CD4-positive, alpha-beta T cell treated with Interleukin-4 for 4 hours (primary cell): Measurements from ENCODE around the gene CCDC141.

Experiments
- DNase-seq: peaks from one replicate; pipeline ENCODE4 v3.0.0-alpha.2; 2020

The CCDC141 gene

DNA sequence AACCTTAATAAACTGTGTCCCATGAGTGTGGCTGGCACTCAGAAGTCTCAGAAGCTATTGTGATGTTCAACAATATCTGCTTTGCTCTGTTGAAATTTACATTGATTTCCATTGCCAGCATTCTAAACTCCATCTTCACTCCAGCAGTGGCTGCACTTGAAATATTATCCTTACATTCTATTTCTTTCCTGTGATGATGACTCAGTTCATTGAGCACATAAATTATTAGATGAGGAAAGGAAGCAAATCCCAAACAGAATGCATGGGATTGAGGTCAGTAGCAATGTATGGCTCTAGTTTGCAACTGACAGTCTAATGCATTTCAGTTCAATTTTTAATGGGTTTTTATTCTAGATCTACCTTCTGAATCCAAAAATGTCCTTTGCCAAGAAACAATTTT, 150.3 kb downstream of the CCDC141 start:
- no peak for DNase-seq

DNA sequence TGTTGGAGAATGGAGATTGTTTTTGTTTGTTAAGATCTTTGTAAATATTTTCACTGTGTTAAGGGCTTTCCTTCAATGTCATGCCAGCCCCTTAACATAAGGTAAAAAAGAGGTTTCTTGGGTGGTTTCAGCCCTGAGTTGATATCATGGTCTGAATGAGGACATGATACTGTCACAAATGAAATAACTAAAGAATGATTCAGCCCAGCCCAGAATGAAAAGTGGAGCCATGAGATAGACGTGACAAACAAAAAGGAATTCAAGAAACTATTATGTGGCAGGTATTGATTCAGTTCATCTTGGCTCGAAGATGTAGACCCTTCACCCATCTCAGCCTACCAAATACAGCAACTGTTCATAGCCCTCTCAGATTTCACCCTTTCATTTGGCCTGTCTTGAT, 154.1 kb downstream of the CCDC141 start:
- DNase-seq, result no peak

DNA sequence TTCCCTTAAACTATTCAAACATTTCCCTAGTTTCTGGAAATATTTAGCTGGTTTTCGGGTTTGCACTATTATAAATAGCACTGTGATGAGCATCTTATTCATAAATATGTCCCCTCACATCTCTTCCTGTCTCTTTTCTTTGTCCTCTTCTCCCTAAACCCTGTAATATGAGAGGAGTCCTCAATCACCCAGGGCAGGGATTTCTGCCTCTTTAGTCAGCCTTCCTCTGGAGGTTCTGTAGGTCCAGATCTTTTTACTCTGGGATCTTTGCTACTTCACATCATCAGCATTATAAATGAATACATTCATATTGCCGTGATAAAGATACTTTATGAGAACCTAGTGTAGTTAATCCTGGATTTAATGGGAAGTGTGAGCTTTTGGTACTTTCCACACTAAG, 154.8 kb downstream of the CCDC141 start:
- DNase-seq, result no peak

DNA sequence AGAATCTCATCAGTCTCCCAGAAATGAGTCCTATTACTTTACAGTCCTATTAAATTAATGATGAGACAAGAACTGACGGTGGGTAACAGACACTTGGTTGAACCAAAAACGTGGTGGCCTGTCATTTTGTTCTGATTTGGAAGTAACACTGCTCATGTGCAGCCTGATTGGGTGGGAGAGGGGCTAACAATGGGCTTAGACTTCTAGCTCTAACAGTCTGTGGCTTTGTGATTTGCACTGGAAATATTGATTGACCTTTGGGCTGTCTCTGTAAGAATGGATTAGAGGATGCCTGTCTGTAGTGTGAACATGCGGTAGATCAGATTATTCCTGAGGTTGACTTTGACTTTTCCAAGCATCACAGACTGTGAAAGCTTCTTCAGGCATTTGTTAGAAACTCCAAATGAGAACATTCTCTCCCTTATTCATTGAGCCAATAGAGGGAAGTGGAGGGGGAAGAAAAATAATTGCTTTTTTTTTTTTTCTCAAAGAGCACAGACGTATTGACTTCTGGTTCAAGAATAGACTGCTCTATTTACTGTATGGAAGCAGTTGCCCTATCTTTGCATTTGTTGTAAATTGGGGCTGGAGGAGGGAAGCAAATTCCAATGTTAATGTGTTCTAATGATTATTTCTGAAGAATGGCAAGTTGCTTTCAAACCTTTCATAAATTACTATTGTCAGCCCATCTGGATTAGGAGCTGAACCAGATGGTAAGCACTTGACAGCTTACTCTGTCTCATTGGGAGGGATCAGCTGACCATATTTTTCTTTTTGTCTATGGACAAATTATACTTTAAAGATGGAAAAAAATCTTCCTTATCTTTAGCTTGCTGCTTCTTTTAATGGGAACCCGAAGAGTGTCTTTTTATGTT, 156.9 kb downstream of the CCDC141 start:
- no peak for DNase-seq

GRCh38 chr2:178891959-178892485, 157.9 kb downstream of the CCDC141 start:
- DNase-seq, result no peak

GRCh38 chr2:178891265-178891958, 158.5 kb downstream of the CCDC141 start:
- peak; percentile 68 for DNase-seq

GRCh38 chr2:178886006-178886405, 163.9 kb downstream of the CCDC141 start:
- DNase-seq, result no peak

DNA sequence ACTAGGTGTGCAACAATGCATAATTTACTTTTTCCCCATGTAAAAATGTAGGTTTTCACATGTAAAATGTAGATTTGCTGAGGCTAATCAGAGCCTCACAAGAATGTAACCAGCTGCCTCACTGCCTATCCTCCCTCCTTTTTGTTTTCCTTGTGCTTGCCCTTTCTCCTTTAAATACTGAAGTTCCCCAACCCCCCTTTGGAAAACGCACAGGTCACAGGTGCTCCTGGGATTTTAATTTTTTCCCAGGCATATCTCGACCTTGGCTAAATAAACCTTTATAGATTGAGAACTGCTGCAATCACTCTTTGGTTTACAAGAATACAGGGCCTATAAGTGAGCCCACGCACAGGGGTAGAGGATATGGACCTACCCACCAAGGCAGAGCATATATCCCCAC, 165.5 kb downstream of the CCDC141 start:
- no peak for DNase-seq

DNA sequence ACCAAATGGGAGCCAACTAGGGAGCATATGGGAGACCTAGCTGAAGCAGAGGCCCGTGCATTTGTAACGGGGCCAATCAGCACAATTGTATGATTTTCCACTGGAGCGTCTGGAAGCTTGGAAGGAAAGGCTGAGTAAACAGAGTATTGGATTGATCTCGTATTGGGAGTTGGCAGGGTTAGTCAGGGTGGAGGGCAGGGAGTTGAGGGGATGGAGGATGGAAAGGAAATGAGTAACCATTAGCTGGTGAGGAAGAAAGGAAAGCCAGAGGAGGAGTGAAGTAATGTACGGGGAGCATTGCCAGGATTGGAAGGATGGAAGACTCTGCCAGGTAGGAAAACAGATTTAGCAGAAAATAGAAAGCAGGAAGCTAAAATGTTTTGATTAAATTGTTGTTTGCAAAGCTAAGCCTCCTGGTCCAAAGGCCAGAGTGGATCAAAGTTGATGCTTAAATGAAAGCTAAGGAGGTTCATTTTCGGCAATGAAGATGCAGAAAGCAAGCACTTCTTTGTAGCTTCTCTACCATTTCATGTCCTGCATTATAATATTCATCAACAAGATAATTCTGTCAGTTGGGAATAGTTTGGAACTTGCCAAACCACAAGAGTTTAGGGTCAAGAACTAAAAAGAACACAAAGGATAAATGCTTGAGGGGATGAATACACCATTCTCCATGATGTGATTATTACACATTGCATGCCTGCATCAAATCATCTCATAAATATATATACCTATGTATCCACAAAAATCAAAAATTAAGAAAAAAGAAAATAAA, 167.1 kb downstream of the CCDC141 start:
- DNase-seq, result no peak

DNA sequence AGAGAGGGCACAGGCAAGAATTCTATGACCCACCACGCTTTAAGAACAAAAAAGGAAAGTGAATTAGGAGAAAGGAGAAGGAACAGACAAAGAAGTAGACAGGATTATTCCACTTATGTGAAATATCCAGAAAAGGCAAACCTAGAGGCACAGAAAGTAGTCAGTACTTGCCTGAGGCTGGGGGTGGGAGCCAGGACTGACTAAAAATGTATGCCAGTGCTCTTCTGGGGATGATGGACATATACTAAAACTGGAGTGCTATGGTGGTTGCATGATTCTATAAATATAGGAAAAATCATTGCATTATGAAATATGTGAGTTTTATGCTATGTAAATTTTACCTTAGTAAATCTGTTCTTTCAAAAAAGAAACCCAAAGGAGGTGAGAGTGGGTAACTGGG, 168.9 kb downstream of the CCDC141 start:
- DNase-seq, result no peak

DNA sequence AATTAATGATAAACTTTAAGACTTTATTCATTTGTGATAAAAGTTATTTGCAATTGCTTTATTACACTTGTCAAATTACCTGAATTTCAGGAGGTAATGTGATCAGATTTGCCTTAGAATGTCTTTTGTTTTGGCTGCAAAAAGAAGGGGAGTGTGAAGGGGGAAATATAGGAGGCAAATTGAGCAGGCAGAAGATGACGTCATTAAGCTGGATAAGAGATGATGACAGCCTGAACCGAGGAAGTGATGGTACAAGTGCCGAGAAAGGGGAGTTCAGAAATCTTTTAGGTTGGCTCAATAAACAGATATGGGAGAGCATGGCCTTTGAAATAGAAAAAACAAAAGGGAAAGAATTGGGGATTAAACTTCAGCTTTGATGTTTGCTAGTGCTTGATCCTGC, 169.7 kb downstream of the CCDC141 start:
- DNase-seq, result no peak

- DNase-seq, result no peak
Observed at GRCh38 chr2:178877874-178878273, 172.1 kb downstream of the CCDC141 start.

DNA sequence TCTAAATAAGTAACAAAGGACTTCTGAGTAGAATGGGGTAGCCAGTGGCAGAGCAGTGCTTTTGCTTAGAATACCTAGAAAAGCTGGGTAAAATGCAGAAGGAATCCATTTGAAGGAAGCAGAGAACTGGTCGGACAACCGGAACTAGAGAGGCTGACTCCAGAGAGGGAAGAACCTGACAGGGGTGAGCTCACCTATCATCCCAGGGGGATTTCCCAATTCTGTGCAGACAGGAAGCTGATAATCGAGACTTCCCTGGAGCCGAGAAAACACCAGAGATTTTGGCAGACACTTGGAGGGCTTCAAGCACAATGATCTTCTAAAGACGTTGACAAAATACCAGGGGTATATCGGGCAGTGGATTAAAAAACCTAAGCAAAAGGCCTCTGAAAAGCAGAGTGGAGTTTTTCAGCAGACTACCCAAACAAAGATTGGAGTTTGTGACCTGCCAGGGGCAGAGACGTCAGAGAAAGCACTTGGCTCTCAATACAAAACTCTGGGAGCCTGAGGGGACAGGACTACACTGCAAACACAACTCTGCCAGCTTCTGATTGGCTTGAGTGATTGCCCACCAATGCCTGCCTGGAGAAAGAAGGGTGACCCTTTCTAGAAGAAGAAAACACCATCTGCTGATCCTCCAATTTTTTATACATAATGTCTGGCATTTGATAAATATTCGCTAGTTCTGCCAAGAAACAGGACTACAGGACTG, 175.3 kb downstream of the CCDC141 start:
- no peak for DNase-seq

DNA sequence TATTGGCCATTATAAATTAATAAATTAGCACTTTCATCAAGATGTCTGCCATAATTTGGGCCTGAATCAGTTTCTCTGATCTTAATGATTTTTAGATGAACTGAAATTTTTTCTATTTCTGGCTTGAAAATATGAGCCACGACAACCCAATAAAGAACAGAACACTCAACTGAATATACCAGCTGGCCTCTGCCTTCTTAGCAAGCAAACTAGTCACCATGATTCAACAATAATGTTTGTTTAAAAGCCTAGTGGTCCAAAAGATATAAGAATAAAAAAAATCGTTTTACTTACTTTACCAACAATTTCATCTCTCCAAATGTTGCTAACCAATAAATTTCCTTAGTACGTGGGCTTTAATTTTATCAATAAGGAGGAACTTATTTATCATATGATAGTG, 176.0 kb downstream of the CCDC141 start:
- DNase-seq, result no peak

GRCh38 chr2:178871536-178871935, 178.4 kb downstream of the CCDC141 start:
- DNase-seq, result no peak

DNA sequence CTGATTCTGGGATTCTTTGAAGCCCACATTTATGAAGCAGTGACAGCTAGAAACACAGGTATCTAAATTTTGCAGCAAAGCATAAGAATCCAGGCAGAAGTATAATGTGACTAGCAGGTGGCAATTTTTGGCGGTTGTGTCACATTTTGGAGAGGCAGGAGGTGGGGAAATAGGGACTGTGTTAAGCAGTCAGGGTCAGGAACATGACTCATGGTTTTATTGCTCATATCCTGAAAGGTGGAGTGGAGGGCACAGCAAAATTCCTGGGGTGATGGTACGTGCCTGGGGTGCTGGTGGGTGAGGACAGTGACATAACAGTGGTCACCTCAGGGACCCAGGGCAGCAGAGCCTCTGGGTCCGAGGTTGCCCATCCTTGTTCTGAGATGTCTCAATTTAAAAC, 179.2 kb downstream of the CCDC141 start:
- DNase-seq, result no peak

DNA sequence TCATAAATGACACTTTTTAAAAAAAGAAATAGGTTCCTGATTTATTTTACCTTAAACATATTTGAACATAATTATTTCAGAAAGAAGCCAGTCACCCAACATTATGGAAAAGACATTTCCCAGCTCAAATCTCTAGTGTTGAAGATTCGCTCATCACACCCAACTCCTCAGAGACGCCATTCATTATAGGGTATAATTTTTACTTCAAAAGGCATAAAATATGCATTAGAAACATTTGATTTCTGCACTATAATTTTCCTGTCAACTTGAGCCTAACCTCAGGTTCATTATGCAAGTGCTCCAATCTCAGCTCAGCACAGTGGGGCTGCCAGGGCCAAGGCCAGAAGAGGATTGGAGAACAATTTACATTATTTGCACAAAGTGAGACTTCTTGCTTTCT, 183.9 kb downstream of the CCDC141 start:
- no peak for DNase-seq

GRCh38 chr2:178865146-178865936, 184.6 kb downstream of the CCDC141 start:
- DNase-seq, result no peak

DNA sequence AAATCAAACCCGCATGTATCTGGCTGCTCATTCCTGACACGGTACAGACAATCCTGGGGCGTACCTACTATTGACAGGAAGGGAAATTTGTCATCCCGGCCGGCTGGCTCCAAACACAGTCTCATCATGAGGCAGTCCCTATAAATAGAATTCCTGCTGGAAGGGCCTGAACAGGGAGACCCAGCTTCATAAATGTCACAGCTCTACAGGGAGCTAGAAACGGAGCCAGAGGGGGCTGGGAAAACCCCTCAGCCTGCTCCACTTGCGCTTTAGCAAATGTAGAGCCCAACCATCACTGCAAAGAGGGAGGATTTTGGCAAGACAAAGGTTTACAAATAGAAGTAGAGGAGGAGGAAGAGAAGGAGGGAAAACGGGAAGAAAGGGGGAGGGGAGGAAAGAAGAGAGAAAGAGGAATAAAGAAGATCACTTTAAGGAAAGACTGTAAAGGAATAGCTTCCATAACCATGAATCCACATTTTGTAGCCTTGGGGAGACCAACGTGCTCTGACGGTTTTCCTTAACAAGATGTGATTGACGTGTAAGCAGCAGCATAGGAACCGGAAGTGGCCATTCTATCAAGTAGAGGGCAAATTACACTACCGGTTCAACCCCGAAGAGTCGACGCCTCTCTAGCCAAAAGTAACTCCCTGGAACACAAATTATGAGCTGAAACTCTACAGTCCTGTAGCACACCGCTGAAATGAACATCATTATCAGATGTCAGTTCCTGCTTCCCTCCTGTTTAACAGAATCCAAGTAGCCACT, 185.9 kb downstream of the CCDC141 start:
- DNase-seq, result no peak

DNA sequence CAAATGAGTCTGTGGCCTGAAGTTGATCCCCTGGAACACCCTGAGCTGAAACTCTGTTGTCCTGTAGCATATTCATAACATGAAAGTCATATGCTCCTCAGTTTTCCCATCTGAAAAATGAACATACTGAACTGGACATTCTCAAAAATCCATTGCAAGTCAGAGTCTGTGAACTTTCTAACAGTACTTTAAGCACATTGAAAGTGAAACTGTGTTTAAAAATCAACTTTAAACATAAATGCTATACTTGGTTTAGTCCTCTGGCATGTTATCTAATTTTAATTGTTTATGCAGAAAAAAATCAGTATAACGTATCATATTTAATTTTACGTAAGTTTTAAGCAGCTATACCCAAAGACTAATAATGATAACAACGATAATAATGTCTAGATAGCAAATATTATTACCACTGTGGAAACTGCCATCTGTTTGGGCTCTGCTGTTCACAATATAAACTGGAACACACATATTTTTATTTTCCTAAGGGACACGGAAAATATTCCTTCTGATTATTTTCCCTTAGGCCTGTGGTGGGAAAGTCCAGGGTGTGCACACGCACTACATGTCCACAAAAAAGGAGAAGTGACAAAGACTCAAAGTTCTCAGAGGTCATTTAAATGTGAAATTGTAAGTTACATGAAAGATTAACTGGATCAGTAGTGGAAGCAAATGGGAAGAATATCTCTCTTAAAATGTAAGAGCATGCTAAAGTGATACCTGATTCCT, 186.6 kb downstream of the CCDC141 start:
- DNase-seq, result no peak
